DND-41 (cell line): Measurements from ENCODE around the gene DPEP1.

Source experiments
- ATAC-seq: fragments of 200-7000 bp; cut with Tn5 transposase; 3 replicates; pipeline ENCODE4 v1.9.1; 2021; ENCODE audit warnings: low read depth; ENCODE audit not compliant: insufficient read depth
- DNase-seq: peaks from one replicate; pipeline ENCODE4 v3.0.0-alpha.2; 2020
- H2AFZ ChIP-seq: 2 replicates; pipeline ENCODE4 v1.6.0; 2012; ENCODE audit warnings: low read depth, low read length
- H3K27ac ChIP-seq: 2 replicates; pipeline ENCODE4 v1.5.1; 2012; ENCODE audit warnings: low read length, inconsistent platforms
- H3K27me3 ChIP-seq: fragments of 200-600 bp; sonication (generic); 2 replicates; pipeline ENCODE4 v1.6.0; 2012; ENCODE audit warnings: low read length, mild to moderate bottlenecking, inconsistent platforms; ENCODE audit not compliant: insufficient read depth, poor library complexity
- H3K36me3 ChIP-seq: 2 replicates; pipeline ENCODE4 v1.5.1; 2012; ENCODE audit warnings: low read length, inconsistent platforms; ENCODE audit not compliant: insufficient read depth
- H3K4me1 ChIP-seq: 2 replicates; pipeline ENCODE4 v1.5.1; 2012; ENCODE audit warnings: mild to moderate bottlenecking, low read length; ENCODE audit not compliant: insufficient read depth
- H3K4me2 ChIP-seq: 2 replicates; pipeline ENCODE4 v1.6.0; 2012; ENCODE audit warnings: mild to moderate bottlenecking, moderate library complexity, low read length, inconsistent platforms; ENCODE audit not compliant: insufficient read depth
- H3K4me3 ChIP-seq, 2 experiments: fragments of 200-600 bp in 1 of 2; shearing (Covaris generic) in 1 of 2; 2 replicates each; pipeline ENCODE4 v1.5.1; 2012 to 2016; ENCODE audit warnings: inconsistent platforms in 2 of 2, low read length in 2 of 2, mild to moderate bottlenecking in 2 of 2, low read depth in 1 of 2, moderate library complexity in 1 of 2
- H3K79me2 ChIP-seq: 2 replicates; pipeline ENCODE4 v1.6.0; 2012; ENCODE audit warnings: low read length, inconsistent platforms; ENCODE audit not compliant: insufficient read depth
- H3K9ac ChIP-seq: 2 replicates; pipeline ENCODE4 v1.6.0; 2012; ENCODE audit warnings: low read depth, mild to moderate bottlenecking, inconsistent platforms, low read length, moderate library complexity
- H3K9me3 ChIP-seq: 2 replicates; pipeline ENCODE4 v1.5.1; 2012; ENCODE audit warnings: low read length, moderate library complexity, mild to moderate bottlenecking, inconsistent platforms; ENCODE audit not compliant: insufficient read depth, severe bottlenecking
- H4K20me1 ChIP-seq: 2 replicates; pipeline ENCODE4 v1.6.0; 2012; ENCODE audit warnings: low read length; ENCODE audit not compliant: insufficient read depth
- CTCF ChIP-seq: IDR thresholded peaks from 2 replicates; pipeline ENCODE4 v1.5.1; 2012; ENCODE audit warnings: borderline replicate concordance, low read length, moderate library complexity, mild to moderate bottlenecking; ENCODE audit not compliant: poor library complexity, severe bottlenecking; ENCODE audit errors: extremely low read depth
- EZH2 ChIP-seq: IDR thresholded peaks from 3 replicates; pipeline ENCODE4 v1.6.1; 2012; ENCODE audit warnings: borderline replicate concordance, low read depth, mild to moderate bottlenecking, moderate library complexity, low read length, inconsistent platforms; ENCODE audit not compliant: severe bottlenecking

The DPEP1 gene

GRCh38 chr16:89638455-89638854, 25.0 kb downstream of the DPEP1 start:
- no peak for TF ChIP-seq CTCF
- no peak for TF ChIP-seq EZH2
- H3K27ac ChIP-seq, result no peak overlapping the region
- no peaks in the 10 kb centered on the region for H3K36me3 ChIP-seq
- H3K9me3 ChIP-seq, result no peaks in the 10 kb centered on the region
- H3K79me2 ChIP-seq, result no peaks in the 10 kb centered on the region
- no peak for ATAC-seq
- H3K4me1 ChIP-seq, result peaks cover 17% of the 10 kb centered on the region
- no peak overlapping the region for H3K4me2 ChIP-seq
- H3K9ac ChIP-seq, result no peak overlapping the region
- no peak overlapping the region for H2AFZ ChIP-seq
- H3K4me3 ChIP-seq, result no peak overlapping the region
- no peak for DNase-seq
- H4K20me1 ChIP-seq, result no peaks in the 10 kb centered on the region
- H3K27me3 ChIP-seq, result no peaks in the 10 kb centered on the region

- no peak overlapping the region for H3K27ac ChIP-seq
- H3K9me3 ChIP-seq, result no peaks in the 10 kb centered on the region
- no peak for TF ChIP-seq EZH2
- TF ChIP-seq CTCF, result no peak
- ATAC-seq (no peak), DNase-seq (no peak)
- peaks cover under 1% of the 10 kb centered on the region; the same call in 1 of the 2 replicates for H3K36me3 ChIP-seq
- no peaks in the 10 kb centered on the region for H3K27me3 ChIP-seq
- no peak overlapping the region for H3K4me3 ChIP-seq
- H3K9ac ChIP-seq, result no peak overlapping the region
- H3K79me2 ChIP-seq, result no peaks in the 10 kb centered on the region
- H2AFZ ChIP-seq, result no peak overlapping the region
- peaks cover 17% of the 10 kb centered on the region for H3K4me1 ChIP-seq
- H3K4me2 ChIP-seq, result no peak overlapping the region
- peaks cover 5% of the 10 kb centered on the region; the same call in 1 of the 2 replicates for H4K20me1 ChIP-seq
Measured at GRCh38 chr16:89639385-89639784, 25.9 kb downstream of the DPEP1 start.

GRCh38 chr16:89641458-89642119, 28.1 kb downstream of the DPEP1 start:
- no peaks in the 10 kb centered on the region for H3K9me3 ChIP-seq
- DNase-seq, result no peak
- H3K9ac ChIP-seq, result 0 out of 2 replicates have a peak overlapping the region, but pooled peaks have one; percentile 21
- H2AFZ ChIP-seq, result no peak overlapping the region
- H3K36me3 ChIP-seq, result peaks cover 23% of the 10 kb centered on the region
- peaks cover 17% of the 10 kb centered on the region for H3K4me1 ChIP-seq
- no peaks in the 10 kb centered on the region for H3K79me2 ChIP-seq
- TF ChIP-seq CTCF (no peak), EZH2 (no peak)
- peak overlapping the region; percentile 46; the same call in 1 of the 2 replicates for H3K4me2 ChIP-seq
- no peak overlapping the region for H3K27ac ChIP-seq
- ATAC-seq, result no peak
- no peak overlapping the region for H3K4me3 ChIP-seq
- H3K27me3 ChIP-seq, result no peaks in the 10 kb centered on the region
- H4K20me1 ChIP-seq, result peaks cover 11% of the 10 kb centered on the region; the same call in 1 of the 2 replicates

GRCh38 chr16:89642574-89642973, 29.1 kb downstream of the DPEP1 start:
- TF ChIP-seq EZH2 (no peak), CTCF (no peak)
- Histone ChIP-seq H3K79me2 (no peaks in the 10 kb centered on the region), H3K4me3 (no peak overlapping the region), H4K20me1 (peaks cover 11% of the 10 kb centered on the region; the same call in 1 of the 2 replicates), H3K27me3 (no peaks in the 10 kb centered on the region), H3K9me3 (no peaks in the 10 kb centered on the region), H2AFZ (no peak overlapping the region), H3K27ac (no peak overlapping the region), H3K9ac (no peak overlapping the region), H3K36me3 (peaks cover 31% of the 10 kb centered on the region), H3K4me2 (no peak overlapping the region), H3K4me1 (peaks cover 17% of the 10 kb centered on the region)
- ATAC-seq, result no peak
- no peak for DNase-seq
